GM12873 (cell line): ENCODE measurements around the gene RING1.
A peak's percentile ranks its signal among the peaks of the same experiment; 100 is the strongest.

ENCODE experiments used
- TF ChIP-seq, protein P1 (sequence below): IDR thresholded peaks from 2 replicates; pipeline ENCODE4 v1.5.1; 2012; ENCODE audit warnings: low read depth, mild to moderate bottlenecking, moderate library complexity, low read length, control low read depth; ENCODE audit not compliant: insufficient read depth; ENCODE audit errors: missing control alignments

The RING1 gene

DNA sequence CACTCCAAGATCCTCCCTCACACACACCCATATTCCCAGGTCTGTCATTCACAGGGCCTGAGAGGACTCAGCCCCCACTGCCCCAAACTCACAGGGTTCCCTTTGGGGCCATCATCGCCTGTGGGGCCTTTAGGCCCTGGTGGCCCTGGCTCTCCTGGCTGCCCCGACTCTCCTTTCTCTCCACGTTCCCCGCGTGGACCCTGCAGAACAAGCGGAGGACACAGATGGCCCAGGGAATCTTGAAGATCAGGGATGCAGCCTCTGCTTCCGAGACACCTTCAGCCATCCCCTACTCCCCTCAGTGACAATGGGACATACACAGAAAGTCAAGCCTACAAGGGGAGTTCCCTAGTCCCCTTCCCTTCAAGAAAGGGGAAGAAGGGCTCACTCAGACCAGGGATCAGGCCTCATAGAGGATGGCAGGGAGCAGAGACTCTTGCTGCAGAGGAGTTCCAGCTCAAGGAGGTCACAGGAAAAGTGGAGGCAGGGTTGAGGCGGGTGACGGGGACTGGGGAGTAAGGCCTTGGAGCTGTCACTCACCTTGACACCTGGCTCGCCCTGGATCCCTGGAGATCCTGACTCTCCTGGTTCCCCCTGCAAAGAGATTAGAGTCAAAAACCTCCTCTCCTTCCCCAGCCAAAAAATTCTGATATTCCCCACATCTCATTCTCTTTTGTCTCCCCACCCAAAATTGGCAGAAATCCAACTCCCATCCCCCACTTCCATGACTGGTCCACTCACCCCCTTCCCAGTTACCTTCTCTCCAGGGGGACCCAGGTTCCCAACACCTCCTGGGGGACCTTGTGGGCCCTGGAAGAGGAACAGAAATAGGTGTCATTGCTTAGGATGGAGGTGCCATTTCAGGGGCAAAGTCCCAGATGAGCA, 38.8 kb upstream of the RING1 start:
- TF ChIP-seq, protein P1, sequence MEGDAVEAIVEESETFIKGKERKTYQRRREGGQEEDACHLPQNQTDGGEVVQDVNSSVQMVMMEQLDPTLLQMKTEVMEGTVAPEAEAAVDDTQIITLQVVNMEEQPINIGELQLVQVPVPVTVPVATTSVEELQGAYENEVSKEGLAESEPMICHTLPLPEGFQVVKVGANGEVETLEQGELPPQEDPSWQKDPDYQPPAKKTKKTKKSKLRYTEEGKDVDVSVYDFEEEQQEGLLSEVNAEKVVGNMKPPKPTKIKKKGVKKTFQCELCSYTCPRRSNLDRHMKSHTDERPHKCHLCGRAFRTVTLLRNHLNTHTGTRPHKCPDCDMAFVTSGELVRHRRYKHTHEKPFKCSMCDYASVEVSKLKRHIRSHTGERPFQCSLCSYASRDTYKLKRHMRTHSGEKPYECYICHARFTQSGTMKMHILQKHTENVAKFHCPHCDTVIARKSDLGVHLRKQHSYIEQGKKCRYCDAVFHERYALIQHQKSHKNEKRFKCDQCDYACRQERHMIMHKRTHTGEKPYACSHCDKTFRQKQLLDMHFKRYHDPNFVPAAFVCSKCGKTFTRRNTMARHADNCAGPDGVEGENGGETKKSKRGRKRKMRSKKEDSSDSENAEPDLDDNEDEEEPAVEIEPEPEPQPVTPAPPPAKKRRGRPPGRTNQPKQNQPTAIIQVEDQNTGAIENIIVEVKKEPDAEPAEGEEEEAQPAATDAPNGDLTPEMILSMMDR, result no peak

DNA sequence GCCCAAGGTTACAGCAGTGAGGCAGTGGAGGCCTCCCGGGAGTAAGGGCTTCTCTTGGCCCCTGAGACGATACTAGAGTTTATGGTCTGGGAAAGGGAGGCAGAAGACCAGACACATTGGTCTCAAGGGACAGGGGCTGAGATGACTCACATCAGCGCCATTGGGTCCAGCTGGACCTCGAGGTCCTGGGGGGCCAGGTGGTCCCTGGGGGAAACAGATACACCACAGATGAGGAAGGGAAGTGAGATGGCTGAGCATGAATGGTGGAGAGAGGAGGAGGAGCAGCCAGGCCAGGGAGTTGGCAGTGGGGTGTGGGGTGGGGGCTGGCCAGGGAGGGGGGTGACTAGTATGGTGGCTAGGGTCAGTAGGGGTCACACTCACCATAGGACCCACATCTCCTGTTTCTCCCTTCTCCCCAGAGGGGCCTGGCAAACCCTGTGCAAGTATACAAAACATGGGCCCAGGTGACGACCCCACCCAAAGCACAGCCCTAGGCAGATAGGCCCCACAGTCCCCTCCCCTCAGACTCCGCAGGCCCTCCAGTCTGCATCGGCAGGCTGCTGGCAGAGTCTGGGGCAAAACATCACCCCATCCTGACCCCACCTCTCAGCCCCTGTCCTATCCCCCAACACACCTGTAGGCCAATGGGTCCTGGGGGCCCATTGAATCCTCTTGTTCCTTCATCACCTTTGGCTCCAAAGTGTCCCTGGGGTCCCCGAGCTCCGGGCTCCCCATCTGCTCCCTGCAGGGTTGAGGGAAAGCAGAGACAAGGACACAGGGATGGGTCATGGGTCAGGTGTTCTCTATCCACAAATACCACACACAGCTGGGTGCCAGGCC, 37.9 kb upstream of the RING1 start:
- TF ChIP-seq, protein P1, result no peak

DNA sequence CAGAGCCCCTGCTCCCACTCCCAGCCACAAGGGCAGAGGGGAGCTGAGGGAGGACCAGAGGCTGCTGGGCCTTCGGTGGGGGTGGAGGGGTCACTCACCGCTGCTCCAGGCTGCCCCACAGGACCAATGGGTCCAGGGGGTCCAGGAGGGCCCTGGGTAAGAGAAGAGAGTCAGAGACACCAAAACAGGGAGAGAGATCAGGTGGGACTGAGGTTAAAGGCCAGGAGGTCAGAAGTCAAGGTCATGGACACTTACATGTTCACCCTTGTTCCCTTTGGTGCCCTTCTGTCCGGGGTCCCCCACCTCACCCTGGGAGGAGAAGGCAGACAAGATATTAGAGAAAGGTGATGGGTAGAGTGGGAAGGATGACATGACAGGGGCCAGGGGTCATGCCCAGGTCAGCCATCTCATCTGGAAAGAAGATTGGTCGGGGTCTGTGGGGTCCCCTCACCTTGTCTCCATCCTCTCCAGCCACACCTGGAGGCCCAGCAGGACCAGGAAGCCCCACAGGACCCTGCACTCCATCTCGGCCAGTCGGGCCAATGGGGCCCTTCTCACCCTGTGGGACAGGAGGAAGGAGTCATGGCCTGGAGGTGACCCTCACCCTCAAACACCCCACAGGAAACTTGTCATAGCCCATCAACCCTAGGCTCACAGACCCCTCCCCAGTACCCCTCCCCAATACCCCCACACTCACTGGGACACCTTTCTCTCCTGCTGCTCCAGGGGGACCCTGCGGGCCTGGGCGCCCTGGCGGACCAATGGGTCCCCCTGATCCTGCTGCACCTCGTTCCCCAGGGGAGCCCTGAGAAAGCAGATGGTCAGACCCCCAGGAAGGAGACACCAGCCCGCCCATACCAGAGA, 37.1 kb upstream of the RING1 start:
- TF ChIP-seq, protein P1, result no peak

DNA sequence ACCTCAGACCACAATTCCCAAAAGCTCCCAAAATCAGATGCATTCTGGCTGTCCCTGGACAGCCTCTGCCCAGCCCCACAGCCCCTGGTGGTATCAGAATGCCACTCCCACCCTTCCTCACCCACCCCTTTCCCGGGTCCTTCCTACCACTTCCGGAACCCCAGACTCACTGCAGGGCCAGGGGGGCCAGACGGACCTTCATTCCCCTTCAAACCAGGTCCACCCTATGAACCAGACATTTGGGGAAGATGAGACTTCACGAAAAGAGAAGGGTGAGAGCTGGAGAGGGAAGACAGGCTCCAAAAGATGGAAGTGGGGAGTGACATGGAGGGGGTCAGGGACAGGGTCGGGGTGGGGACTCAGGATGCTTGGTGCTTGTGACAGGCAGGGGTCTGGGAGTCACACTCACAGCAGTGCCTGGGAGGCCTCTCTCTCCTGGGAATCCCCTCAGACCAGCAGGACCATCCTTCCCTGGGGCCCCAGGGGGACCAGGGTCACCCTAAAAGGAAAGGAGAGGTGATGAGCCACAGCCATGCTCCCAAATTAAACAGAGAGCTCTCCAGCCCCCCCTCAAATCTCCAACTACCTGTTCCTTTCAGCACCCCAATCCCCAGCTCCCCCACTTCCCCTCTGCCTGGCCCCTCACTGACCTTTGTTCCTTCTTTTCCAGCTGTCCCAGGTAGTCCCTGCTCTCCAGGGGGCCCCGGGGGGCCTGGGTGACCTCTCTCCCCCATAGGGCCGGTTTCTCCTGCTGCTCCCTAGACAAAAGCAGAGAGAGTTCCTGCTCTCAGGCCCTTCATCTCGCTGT, 36.2 kb upstream of the RING1 start:
- TF ChIP-seq, protein P1, result no peak

DNA sequence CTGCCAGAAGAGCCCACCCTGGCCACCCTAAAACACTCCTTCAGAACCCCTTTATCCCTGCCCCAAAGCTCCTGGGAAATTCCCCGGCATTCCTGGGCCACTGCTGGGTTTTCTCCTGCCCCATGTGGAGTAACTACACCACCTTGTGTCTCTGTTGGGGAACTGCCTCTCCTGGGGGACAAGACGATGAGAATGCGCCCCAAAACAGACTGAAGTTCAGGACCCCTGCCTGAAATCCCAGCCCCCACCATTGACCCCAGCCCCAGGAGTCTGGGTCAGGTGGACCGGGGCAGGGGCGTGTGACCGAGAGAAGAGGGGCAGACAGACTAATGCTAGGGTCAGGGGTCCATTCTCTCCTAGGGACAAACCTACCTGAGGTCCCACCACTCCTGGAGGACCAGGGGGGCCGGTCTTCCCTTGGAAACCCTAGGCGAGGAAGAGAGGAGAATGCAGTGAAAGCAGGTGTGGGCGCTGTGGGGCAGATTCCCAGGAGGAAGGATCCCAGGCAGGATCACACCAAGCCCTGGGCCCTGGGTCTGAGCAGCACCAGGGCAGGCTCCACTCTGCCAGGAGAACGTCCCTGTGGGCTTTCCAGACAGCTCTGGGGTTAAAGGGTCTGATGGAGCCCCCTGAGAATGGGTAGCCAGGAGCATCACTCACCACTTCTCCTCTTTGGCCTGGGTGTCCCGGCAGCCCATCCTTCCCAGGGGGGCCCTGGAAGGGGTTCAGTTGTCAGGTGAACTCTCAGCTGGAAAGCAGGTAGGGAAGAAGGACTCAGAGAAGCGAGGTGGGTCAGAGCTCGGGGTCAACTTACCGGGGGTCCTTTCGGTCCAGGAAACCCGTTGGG, 35.4 kb upstream of the RING1 start:
- TF ChIP-seq, protein P1, result peak; percentile 83

DNA sequence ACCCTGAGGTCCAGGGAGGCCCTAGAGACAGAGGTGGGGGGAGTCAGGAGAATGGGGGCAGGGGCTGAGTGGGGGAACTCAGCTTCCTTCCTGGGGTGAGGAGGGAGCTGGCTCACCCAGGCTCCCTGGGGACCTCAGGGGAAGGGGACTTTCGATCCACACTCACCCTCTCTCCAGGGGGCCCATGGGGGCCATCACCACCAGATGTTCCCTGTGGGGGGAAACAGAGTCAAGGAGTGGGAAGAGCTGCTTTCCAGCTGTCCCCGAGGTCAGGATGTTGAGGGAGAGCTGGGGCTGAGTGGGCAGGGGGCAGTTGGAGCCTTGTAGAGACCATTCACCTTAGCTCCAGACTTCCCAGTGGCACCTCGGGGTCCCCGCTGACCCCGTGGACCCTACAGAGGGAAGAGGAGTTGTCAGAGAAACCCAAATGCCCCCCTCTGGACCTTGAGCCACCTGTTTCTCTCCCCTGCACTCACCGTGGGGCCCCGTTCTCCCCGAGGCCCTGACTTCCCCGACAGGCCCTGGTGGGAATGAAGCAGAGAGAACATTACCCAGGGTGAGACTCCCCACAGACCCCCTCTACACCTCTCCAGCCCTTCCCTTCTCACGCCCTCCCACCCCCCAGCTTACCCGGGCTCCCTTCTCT, 34.6 kb upstream of the RING1 start:
- TF ChIP-seq, protein P1, result no peak
